ENCODE results near the gene CACNG7.

Gene CACNG7

GRCh38 chr19:53957448-53958167, 48.5 kb downstream of the CACNG7 start:
- no peak for DNase-seq

- no peak for DNase-seq
These were observed 49.1 kb downstream of the CACNG7 start for GRCh38 chr19:53958168-53958571.

GRCh38 chr19:53958823-53959757, 50.0 kb downstream of the CACNG7 start:
- no peak for DNase-seq

GRCh38 chr19:53960187-53960586, 51.1 kb downstream of the CACNG7 start:
- no peak for DNase-seq

GRCh38 chr19:53960886-53961285, 51.8 kb downstream of the CACNG7 start:
- DNase-seq = no peak

- no peak for DNase-seq
These were observed 52.7 kb downstream of the CACNG7 start for GRCh38 chr19:53961523-53962356.

GRCh38 chr19:53962887-53963431, 53.9 kb downstream of the CACNG7 start, which contains the start of gene CACNG8:
Gene CACNG8, plus strand, starts transcription at chr19:53962937.
- DNase-seq = no peak

GRCh38 chr19:53965091-53965490, 56.0 kb downstream of the CACNG7 start:
- DNase-seq = no peak

GRCh38 chr19:53966931-53967330, 57.9 kb downstream of the CACNG7 start:
- no peak for DNase-seq

- DNase-seq = no peak
These were observed 60.3 kb downstream of the CACNG7 start for GRCh38 chr19:53969366-53969765.

GRCh38 chr19:53971673-53972072, 62.6 kb downstream of the CACNG7 start:
- DNase-seq = no peak

GRCh38 chr19:53977429-53977990, 68.4 kb downstream of the CACNG7 start:
- DNase-seq = peak; percentile 77

GRCh38 chr19:53977991-53978731, 69.1 kb downstream of the CACNG7 start:
- peak; percentile 84 for DNase-seq

- DNase-seq = no peak
These were observed 70.1 kb downstream of the CACNG7 start for GRCh38 chr19:53978975-53979801.

GRCh38 chr19:53980539-53981375, 71.7 kb downstream of the CACNG7 start:
- peak; percentile 7 for DNase-seq

- DNase-seq = no peak
These were observed 72.4 kb downstream of the CACNG7 start for GRCh38 chr19:53981376-53981951.

- DNase-seq = no peak
These were observed 72.9 kb downstream of the CACNG7 start for GRCh38 chr19:53982001-53982451.

GRCh38 chr19:53982611-53983010, 73.5 kb downstream of the CACNG7 start:
- no peak for DNase-seq
